Activated CD4-positive, alpha-beta memory T cell treated with anti-CD3 and anti-CD28 coated beads, Interleukin-2, amount 10 ng/mL, durations not matched to agents 7 days and 5 days (primary cell): Measurements from ENCODE around the gene PAOX. TPM values are rescaled to one million over a fixed set of nuclear protein-coding genes. Genes with fewer than 3 reads are reported as not detected.
"Not testable (repeated sequence)": the region's sequence is repeated elsewhere in the genome, so short reads cannot be mapped to it uniquely, and the experiment has no call there.

Source experiments
- CTCF ChIA-PET: fragments of 350-600 bp; sonication (Branson Sonifier 250); formaldehyde crosslinking; loops from one replicate; lab custom pipeline; 2021; ENCODE audit warnings: antibody characterized with exemption, inconsistent platforms; lab: Charles Lee
- POLR2A ChIA-PET: fragments of 350-600 bp; sonication (Branson Sonifier 250); formaldehyde crosslinking; loops from one replicate; lab custom pipeline; 2021; ENCODE audit warnings: antibody characterized with exemption; lab: Charles Lee
- DNase-seq: peaks from one replicate; pipeline ENCODE4 v3.0.0-alpha.2; 2020
- H3K27ac Mint-ChIP-seq: one replicate; pipeline ENCODE4 v1.8.0; 2021; ENCODE audit warnings: mild to moderate bottlenecking, mixed read lengths
- H3K27me3 Mint-ChIP-seq: one replicate; pipeline ENCODE4 v1.8.0; 2021; ENCODE audit warnings: mixed read lengths
- H3K36me3 Mint-ChIP-seq: one replicate; pipeline ENCODE4 v1.8.0; 2021; ENCODE audit warnings: low read depth, mixed read lengths
- H3K4me1 Mint-ChIP-seq: one replicate; pipeline ENCODE4 v1.8.0; 2021; ENCODE audit warnings: mixed read lengths
- H3K4me3 Mint-ChIP-seq: one replicate; pipeline ENCODE4 v1.8.0; 2021; ENCODE audit warnings: mild to moderate bottlenecking, mixed read lengths
- H3K9me3 Mint-ChIP-seq: one replicate; pipeline ENCODE4 v1.8.0; 2021; ENCODE audit warnings: mixed read lengths
- total RNA-seq, 2 experiments: library from RNA; stranded (reverse); gene quantifications; one replicate each; pipeline ENCODE4 v1.2.3, GENCODE V29; 2021

Gene PAOX
- total RNA-seq, 2 experiments from 2014 or later: 5.9 to 7.8 TPM

DNA sequence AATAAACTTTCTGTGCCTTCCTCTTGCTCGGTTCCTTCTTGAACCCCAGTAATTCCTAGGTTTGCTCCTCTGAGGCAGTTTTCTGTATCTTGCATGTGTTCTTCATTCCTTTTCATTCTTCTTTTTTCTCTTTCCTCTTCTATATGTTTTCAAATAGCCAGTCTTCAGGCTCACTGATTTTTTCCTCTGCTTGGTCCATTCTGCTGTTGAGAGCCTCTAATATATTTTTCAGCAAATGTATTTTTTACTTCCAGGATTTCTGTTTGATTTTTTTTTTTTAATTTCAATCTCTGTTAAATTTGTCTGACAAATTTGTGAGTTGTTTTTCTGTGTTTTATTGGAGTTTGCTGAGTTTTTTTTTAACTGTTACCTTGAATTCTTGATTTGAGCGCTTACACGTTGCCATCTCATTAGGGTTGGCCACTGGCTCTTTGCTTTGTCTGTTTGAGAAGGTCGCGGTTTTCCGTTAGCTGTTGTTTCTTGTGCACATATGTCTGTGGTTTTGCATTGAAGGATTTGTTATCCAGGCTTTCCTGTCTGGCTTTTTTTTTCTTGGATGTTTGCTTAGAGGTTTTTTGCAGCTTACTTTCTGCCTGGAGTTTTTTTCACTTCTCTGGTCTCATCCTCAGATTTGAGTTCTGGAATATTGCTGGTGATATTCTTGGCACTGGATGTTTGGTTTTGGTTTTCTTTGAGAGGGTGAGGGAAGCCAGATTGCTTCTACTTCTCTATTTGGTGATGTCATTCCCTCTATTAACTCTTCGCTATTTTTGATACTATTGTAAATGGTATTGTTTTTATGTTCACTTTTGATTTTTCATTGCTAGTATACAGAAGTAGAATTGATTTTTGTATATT is 32.7 kb downstream of the PAOX start:
- no peak overlapping the region for H3K4me3 Mint-ChIP-seq
- POLR2A ChIA-PET: no interaction called here
- DNase-seq: no peak
- H3K36me3 Mint-ChIP-seq: peaks cover 89% of the 10 kb centered on the region
- peaks cover 12% of the 10 kb centered on the region for H3K4me1 Mint-ChIP-seq
- no peaks in the 10 kb centered on the region for H3K27me3 Mint-ChIP-seq
- H3K27ac Mint-ChIP-seq: no peak overlapping the region
- CTCF ChIA-PET: interaction anchor here (1.1 kb wide), 1 partner anchor 82 kb away, joined by 3 read pairs; no protein-coding TSS in a partner anchor
- H3K9me3 Mint-ChIP-seq: peaks cover 43% of the 10 kb centered on the region

DNA sequence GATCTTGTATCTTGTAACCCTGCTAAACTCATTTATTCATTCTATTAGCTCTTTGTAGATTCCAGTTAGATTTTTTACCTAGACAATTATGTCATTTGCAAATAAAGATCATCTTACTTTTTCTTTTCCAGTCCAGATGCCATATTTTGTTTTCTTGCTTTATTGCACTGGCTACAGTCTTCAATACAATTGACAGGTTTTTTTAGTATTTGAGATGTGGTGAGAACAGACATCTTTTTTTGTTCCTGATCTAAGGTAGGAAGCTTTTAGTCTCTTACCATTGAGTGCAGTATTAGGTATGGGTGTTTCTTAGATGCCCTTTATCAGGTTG is 33.3 kb downstream of the PAOX start:
- peaks cover 43% of the 10 kb centered on the region for H3K9me3 Mint-ChIP-seq
- H3K4me3 Mint-ChIP-seq: no peak overlapping the region
- DNase-seq: no peak
- H3K27me3 Mint-ChIP-seq: no peaks in the 10 kb centered on the region
- ChIA-PET CTCF (interaction anchor here (1.1 kb wide), 1 partner anchor 83 kb away, joined by 3 read pairs; no protein-coding TSS in a partner anchor), POLR2A (no interaction called here)
- peaks cover 6% of the 10 kb centered on the region for H3K4me1 Mint-ChIP-seq
- H3K27ac Mint-ChIP-seq: no peak overlapping the region
- peaks cover 83% of the 10 kb centered on the region for H3K36me3 Mint-ChIP-seq

GRCh38 chr10:133414401-133414800 is 35.3 kb downstream of the PAOX start:
- not testable (repeated sequence) for H3K4me1 Mint-ChIP-seq

DNA sequence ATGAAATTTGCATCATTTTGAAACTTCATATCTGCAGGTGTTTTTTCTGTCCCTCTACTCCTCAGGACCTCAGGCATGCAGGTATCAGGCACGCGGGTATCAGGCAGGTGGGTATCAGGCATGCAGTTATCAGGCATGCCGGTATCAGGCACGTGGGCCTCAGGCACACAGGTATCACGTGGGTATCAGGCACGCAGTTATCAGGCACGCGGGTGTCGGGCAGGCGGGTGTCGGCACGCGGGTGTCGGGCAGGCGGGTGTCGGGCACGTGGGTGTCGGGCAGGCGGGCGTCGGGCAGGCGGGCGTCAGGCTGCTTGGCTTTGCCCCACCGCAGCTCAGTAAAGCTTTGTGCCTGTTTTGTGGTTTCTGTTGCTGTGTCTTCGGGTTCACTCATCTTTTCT is 36.7 kb downstream of the PAOX start:
- Mint-ChIP-seq H3K9me3 (peaks cover 27% of the 10 kb centered on the region), H3K27me3 (no peaks in the 10 kb centered on the region), H3K4me3 (no peak overlapping the region), H3K36me3 (peaks cover 59% of the 10 kb centered on the region), H3K4me1 (no peaks in the 10 kb centered on the region), H3K27ac (no peak overlapping the region)
- ChIA-PET POLR2A (no interaction called here), CTCF (no interaction called here)
- no peak for DNase-seq

More at GRCh38 chr10:133414401-133414800, 35.3 kb downstream of the PAOX start:
- H3K27ac Mint-ChIP-seq, POLR2A ChIA-PET, DNase-seq, CTCF ChIA-PET, H3K4me3 Mint-ChIP-seq, H3K27me3 Mint-ChIP-seq: not testable (repeated sequence)
- H3K9me3 Mint-ChIP-seq: peaks cover 32% of the 10 kb centered on the region
- H3K36me3 Mint-ChIP-seq: peaks cover 69% of the 10 kb centered on the region

DNA sequence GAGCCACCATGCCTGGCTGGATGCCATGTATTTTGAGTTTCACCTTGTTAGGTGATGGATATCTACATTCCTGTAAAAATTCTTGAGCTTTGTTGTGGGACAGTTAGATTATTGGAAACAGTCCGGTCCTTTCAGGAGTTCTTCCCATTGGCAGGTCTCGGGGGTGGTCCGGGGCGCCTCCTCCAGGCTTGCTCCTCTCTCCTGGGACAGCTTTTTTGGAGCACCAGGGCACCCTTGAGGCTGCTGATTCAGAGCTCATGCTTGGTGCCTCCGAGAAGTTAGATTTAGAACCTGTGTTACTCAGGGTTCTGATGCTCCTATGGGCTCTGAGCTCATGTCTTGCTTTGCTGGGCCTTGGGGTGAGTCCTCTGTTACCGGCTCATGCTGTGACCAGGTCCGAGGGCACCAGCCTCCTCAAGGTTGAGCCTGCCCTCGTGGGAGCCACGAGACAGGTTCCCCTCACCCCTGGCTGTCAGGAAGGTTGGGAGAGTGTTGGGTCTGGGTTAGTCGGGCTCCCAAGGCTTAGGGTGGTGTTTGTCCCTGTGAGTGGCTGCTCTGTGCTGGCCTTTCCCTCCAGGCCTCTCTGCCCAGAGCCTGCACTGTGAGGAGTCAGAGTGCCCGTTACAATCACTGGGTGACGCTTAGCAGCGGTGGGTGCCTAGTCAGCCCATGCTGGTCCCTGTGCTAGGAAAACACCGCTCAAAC is 39.4 kb downstream of the PAOX start:
- Mint-ChIP-seq H3K4me3 (no peak overlapping the region), H3K27ac (no peak overlapping the region), H3K4me1 (no peaks in the 10 kb centered on the region), H3K9me3 (peaks cover 9% of the 10 kb centered on the region), H3K27me3 (peaks cover 6% of the 10 kb centered on the region), H3K36me3 (peaks cover 34% of the 10 kb centered on the region)
- POLR2A ChIA-PET: interaction anchor here (0.7 to 0.9 kb wide), 2 partner anchors 26 to 57 kb away, joined by 3 read pairs; no protein-coding TSS in a partner anchor
- no peak for DNase-seq
- CTCF ChIA-PET: no interaction called here

DNA sequence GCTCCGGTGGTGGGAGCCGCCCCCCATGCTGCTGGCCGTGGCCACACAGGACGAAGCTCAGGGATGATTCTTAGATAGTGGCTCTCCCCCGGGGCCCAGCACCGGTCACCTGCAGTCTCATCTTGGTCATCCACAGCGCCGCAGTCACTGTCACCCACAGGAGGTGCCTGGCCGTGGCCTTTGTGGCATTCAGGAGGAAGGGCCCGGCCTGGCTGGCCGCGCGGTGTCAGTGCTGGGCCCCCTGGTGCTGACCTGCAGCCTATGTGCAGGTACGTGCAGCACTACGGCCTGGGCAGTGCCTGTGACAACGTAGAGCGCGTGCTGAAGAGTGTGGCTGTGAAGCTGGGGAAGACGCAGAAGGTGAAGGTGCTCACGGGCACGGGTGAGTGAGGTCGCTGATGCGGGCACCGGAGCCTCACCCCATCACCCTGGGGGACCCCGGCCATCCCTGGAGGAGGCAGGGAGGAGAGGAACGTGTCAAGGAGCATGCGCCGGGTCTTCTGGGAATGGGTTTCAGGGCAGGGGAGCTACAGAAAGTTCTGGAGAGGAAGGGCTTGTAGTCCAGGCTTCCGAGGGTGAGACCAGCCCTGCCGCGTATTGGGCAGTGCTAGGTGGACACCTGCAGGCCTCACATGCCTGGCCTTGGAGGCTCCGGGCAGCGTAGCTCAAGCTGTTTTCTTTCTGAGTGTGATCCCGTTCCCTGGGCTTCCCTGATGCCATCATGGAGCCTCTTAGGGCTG is 40.3 kb downstream of the PAOX start:
- CTCF ChIA-PET: interaction anchor here (1.2 to 1.4 kb wide), 2 partner anchors 19 to 90 kb away, joined by 3 to 4 read pairs; no protein-coding TSS in a partner anchor
- Mint-ChIP-seq H3K4me3 (no peak overlapping the region), H3K27ac (no peak overlapping the region), H3K4me1 (peaks cover 2% of the 10 kb centered on the region), H3K27me3 (peaks cover 6% of the 10 kb centered on the region), H3K36me3 (peaks cover 27% of the 10 kb centered on the region), H3K9me3 (peaks cover 8% of the 10 kb centered on the region)
- no peak for DNase-seq
- POLR2A ChIA-PET: interaction anchor here (1.0 to 1.2 kb wide), 2 partner anchors 18 to 21 kb away, joined by 3 to 4 read pairs; no protein-coding TSS in a partner anchor

DNA sequence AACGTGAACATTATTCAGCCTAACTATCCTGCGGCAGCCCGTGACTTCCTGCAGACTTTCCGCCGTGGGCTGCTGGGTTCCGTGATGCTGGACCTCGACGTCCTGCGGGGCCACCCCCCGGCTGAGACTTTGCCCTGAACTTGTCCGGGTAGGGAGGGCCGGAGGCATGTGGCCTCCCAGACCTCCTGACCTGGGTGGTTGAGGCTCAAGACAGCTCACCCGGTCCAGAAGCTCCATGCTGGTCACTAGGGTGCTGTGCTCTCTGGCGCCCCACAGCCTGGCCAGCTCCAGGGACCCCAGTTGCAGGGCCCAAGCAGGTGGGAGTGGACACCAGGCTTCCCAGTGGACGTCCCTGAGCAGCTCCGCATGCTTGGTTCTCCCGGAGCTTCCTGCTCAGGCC is 41.0 kb downstream of the PAOX start:
- POLR2A ChIA-PET: interaction anchor here (1.0 to 1.2 kb wide), 2 partner anchors 18 to 21 kb away, joined by 3 to 4 read pairs; no protein-coding TSS in a partner anchor
- Mint-ChIP-seq H3K4me1 (peaks cover 2% of the 10 kb centered on the region), H3K9me3 (peaks cover 8% of the 10 kb centered on the region), H3K36me3 (peaks cover 20% of the 10 kb centered on the region), H3K27me3 (peaks cover 6% of the 10 kb centered on the region), H3K4me3 (no peak overlapping the region), H3K27ac (no peak overlapping the region)
- CTCF ChIA-PET: interaction anchor here (0.9 to 1.4 kb wide), 3 partner anchors 17 to 90 kb away, joined by 3 to 4 read pairs (median 4); no protein-coding TSS in a partner anchor
- DNase-seq: no peak

- H3K27ac Mint-ChIP-seq: no peak overlapping the region
- peaks cover 2% of the 10 kb centered on the region for H3K4me1 Mint-ChIP-seq
- H3K4me3 Mint-ChIP-seq: no peak overlapping the region
- H3K9me3 Mint-ChIP-seq: peaks cover 3% of the 10 kb centered on the region
- CTCF ChIA-PET: interaction anchor here (0.9 to 1.4 kb wide), 2 partner anchors 17 to 91 kb away, joined by 4 read pairs; no protein-coding TSS in a partner anchor
- POLR2A ChIA-PET: interaction anchor here (1.0 kb wide), 1 partner anchor 22 kb away, joined by 3 read pairs; no protein-coding TSS in a partner anchor
- no peak for DNase-seq
- peaks cover 15% of the 10 kb centered on the region for H3K36me3 Mint-ChIP-seq
- H3K27me3 Mint-ChIP-seq: peaks cover 6% of the 10 kb centered on the region
Observed at GRCh38 chr10:133420579-133420978, 41.5 kb downstream of the PAOX start.

GRCh38 chr10:133421336-133422222 is 42.5 kb downstream of the PAOX start:
- no peak overlapping the region for H3K4me3 Mint-ChIP-seq
- H3K36me3 Mint-ChIP-seq: peaks cover 7% of the 10 kb centered on the region
- ChIA-PET CTCF (no interaction called here), POLR2A (interaction anchor here (0.6 to 1.0 kb wide), 2 partner anchors 26 to 143 kb away, joined by 3 to 6 read pairs; no protein-coding TSS in a partner anchor)
- H3K27me3 Mint-ChIP-seq: peaks cover 6% of the 10 kb centered on the region
- no peaks in the 10 kb centered on the region for H3K9me3 Mint-ChIP-seq
- H3K4me1 Mint-ChIP-seq: peaks cover 2% of the 10 kb centered on the region
- H3K27ac Mint-ChIP-seq: no peak overlapping the region
- DNase-seq: no peak

GRCh38 chr10:133422223-133422806 is 43.3 kb downstream of the PAOX start:
- ChIA-PET POLR2A (interaction anchor here (1.0 kb wide), 1 partner anchor 27 kb away, joined by 6 read pairs; no protein-coding TSS in a partner anchor), CTCF (interaction anchor here (0.6 kb wide), 1 partner anchor 174 kb away, joined by 3 read pairs; no protein-coding TSS in a partner anchor)
- H3K27me3 Mint-ChIP-seq: peaks cover 6% of the 10 kb centered on the region
- H3K9me3 Mint-ChIP-seq: no peaks in the 10 kb centered on the region
- peaks cover 7% of the 10 kb centered on the region for H3K36me3 Mint-ChIP-seq
- DNase-seq: no peak
- no peak overlapping the region for H3K27ac Mint-ChIP-seq
- H3K4me3 Mint-ChIP-seq: no peak overlapping the region
- peaks cover 2% of the 10 kb centered on the region for H3K4me1 Mint-ChIP-seq
